GM19025 (cell line): ENCODE measurements around the gene SEMA7A.
"Not testable (repeated sequence)": the region's sequence is repeated elsewhere in the genome, so short reads cannot be mapped to it uniquely, and the experiment has no call there.

Experiments used
- ATAC-seq: cut with Tn5 transposase; IDR thresholded peaks from one replicate; pipeline ENCODE4 v1.9.1; 2021; ENCODE audit warnings: mild to moderate bottlenecking, low read depth, moderate library complexity; ENCODE audit not compliant: unreplicated experiment

The SEMA7A gene

DNA sequence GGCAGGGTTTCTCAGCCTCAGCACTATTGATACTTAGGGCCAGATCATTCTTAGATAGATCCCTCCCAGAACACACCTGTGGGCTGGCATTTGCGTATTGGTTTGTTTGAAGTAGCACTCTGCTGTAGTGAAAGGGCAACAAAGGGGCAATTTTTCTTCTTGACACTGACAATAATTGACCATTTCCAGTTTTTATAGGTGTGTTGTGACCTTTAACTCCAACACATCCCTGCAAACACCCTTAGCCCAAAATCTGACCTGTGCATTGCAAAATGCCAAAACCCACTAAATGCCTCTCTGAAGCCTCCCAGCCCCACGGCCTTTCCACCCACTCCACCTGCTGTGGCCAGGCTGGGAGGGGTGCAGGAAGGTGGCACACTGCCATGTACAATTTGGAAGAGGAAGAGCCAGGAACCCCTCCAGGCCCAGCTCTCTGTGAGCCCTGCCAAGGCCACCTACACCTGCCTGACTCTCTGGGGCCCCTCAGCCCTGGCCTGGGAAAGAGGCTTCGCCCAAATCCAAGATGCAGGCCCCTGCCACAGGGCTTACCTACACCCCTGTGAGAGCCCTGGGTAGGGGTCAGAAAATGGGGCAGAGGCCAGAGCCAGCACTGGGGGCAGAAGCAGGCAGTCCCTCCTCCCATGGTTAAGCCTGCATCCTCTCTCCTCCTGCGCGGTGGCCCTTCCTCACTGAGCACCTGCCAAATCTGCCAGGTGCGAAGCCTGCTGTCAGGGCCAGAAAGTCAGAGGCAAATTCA lies 56.8 kb downstream of the SEMA7A start:
- no peak for ATAC-seq

DNA sequence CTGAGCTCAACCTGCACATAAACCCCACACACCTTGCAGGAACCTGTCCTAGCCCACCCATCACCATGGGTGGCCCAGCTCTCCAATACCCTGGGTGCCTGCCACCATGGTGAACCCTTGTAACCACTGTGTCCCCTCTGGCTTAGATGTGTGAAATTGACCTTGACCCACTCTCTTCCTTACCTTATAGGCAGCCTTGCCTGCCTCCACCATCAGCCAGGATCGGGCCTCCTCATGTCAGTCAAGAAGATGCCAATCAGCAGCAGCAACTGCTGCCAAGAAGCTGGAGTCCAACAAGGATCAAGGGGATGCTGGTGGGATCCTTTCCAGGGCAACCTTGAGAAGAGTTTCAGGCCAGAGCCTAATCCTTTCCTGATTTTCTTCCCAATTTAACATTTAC lies 57.5 kb downstream of the SEMA7A start:
- no peak for ATAC-seq

DNA sequence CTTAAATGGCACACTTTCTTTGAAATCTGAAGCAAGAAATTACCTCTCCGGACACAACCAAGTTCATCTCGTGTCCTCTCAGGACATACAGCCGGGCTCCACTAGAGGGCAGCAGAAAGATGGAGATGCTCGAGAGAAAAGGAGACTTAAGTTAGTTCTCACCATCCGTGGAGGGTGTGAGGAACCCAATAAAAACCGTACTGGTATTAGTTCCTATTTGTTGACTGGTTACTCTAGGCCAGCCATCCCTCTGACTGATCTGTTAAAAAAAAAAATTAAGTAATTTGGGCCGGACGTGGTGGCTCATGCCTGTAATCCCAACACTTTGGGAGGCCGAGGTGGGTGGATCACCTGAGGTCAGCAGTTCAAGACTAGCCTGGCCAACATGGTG lies 58.5 kb downstream of the SEMA7A start:
- no peak for ATAC-seq

DNA sequence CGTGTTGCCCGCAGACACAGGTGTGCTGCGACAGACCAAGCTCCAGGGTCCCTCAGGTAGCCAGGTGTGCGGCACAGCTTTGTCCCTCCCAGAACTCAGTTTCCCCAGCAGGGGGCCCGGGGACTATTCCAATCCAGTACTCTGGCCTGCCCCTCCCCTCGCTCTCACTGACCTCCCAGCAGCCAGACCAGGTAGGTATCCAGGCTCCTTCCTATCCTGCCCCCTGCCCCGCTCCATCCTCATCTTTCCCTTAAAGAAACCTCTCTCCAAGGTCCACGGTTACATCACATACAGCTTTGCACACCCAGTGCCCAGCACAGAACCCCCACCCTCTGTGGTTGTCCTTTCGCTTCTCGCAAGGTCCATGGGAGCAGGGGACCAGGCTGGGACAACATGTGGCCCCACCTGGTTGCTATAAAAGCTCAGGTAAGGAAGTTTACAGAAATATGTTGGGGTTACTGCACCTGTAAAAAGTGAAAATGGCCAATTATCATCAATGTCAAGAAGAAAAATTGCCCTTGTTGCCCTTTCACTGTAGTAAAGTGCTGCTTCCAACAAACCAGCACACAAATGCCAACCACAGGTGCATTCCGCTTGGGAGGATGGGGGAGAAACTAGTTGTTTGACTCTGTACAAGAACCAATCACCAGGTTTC lies 59.0 kb downstream of the SEMA7A start:
- ATAC-seq: no peak

DNA sequence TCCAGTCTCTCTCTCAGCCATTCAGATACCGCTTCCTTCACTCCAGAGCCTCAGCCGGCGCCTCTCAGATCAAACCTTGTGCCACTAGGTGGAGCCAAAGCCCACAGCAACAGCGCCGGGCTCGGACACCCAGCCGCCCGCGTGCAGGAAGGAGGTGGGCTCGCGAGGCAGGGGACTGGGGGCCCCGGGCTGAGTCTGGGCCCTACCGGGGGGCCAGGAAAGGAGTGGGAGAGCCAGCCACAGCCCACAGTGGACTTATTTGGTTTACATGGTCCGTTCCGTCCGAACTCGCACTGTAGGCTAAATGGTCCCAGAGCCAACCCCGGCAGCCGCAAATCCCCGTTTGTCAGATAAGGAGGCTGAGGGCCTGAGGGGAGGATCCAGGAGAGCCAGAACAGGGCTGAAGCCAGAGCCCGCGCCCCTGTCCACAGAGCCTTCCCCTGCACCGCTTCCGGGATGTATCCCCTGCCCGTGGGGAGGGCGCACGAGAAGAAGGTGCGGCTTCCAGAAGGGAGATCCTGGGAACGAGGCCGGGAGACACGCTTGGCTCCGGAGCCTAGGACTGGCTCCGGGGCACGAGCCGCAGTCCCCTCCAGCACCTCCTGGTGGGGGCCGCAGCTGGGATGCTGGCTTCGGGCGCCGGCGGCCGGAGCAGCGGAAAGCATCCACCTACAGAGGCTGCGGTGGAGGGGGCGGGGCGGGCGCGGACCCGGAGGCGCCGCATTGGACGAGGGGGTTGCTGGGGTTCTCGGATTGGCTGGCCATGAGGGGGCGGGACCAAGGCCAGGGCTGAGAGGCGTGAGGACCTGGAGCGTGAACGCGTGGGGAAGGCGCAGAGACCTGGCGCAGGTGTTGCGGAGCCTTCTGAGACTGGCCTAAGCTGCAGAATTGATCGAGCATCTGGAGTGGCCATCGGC lies 59.8 kb downstream of the SEMA7A start:
- ATAC-seq: peak; percentile 66

DNA sequence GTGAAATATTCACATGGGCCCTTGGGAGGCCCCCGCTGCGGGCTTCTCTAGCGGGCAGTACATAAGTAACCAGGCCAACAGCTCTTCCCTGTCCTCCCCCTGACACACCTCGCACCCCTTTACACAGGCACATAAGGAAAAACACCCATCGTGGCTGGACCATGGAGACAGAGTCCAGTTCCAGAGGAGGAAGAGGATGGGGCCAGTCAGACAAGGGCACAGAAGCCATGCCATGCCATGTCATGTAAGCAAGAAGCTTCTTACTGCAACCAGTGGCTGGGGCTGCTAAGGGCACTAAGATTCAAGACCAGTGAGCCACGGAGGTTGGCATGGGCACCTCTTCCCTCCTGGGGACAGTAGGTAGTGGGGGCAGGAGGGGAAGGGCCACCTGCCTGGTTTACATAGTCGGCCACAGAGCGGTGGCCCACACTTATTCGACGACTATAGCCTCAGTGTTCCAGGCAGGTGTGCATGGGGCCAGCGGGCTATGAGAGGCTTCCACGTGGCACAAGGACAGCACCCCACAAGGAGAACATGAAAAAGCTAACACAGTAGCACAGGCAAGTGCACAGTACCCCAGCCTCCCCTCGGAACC lies 60.6 kb downstream of the SEMA7A start:
- ATAC-seq: no peak

DNA sequence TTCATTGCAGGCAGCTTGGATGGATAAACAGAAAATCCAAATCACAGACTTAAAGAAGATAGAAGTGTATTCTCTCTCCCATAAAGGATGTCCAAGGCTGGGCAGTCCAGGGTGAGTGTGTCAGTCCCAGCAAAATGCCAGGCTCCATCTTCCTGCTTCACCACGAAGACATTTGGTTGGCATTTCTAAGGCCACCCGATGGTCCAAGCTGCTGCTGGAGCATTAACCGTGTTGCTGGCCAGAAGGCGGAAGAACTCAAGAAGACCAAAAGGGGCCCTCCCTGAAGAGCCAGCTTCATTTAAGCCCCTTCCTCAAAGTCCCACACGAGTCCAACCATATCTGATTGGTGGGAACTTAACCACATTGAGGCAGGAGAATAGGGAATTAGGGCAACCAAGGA lies 63.3 kb downstream of the SEMA7A start:
- ATAC-seq: no peak

DNA sequence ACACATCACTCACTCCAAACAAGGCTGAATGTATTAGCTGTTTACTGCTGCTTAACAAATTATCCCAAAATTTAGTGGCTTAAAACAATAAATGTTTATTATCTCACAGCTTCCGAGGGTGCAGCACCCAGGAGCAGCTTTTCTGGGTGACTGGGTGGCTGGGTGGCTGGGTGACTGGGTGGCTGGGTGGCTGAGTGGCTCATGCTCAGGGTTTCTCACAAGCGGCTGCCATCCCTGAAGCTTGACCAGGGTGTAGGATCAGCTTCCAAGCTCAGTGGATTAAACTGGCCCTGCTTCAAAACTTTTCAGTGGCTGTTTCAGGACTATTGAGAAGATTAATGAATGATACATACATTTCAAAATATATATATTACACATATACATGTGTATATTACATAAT lies 64.0 kb downstream of the SEMA7A start:
- ATAC-seq: no peak

DNA sequence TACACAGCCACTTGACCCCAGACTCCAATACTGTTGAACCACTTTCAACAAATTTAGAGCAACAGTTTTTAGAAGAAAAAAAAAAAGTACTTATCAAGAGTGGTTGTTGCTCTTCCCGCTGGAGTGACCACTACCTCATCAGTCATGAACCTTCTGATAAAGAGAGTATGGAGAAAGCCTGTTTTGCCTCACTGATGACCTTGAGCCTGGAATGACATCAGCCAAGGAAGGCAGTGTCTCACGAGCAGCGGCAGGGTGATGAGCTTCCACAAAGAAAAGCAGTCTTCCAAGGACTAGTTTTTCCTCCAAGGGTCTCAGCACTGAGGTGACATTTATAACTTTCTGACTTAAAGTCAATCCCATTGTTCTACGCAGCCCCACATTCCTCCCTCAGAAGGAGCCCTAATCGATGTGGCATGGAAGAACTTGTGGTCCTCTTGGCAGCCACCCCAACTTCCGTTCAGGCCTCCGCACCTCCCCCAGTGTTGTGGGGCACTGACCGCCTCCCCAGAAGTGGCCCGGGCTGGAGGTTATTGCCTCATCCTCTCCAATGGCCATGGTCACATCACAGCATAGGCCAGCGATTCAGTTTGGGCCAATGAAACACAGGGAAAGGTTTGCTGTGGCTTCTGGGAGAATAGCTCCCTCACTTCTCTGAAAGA lies 64.5 kb downstream of the SEMA7A start:
- no peak for ATAC-seq

DNA sequence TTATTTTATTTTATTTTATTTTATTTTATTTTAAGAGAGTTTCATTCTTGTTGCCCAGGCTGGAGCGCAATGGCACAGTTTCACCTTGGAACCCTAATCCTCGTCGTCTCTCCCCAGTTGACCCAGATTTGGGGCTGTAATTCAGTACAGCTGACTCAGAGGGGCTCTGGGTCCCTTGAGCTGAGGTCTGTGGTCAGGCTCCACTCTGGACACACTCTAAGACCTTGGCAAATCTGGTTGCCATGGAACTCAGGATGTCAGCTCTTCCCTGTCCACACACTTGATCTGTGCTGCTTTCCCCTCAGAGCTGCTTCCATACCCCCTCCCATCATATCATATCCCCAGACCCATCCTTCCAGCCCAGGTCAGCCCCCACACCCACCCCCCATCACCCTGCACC lies 65.6 kb downstream of the SEMA7A start:
- ATAC-seq: no peak

DNA sequence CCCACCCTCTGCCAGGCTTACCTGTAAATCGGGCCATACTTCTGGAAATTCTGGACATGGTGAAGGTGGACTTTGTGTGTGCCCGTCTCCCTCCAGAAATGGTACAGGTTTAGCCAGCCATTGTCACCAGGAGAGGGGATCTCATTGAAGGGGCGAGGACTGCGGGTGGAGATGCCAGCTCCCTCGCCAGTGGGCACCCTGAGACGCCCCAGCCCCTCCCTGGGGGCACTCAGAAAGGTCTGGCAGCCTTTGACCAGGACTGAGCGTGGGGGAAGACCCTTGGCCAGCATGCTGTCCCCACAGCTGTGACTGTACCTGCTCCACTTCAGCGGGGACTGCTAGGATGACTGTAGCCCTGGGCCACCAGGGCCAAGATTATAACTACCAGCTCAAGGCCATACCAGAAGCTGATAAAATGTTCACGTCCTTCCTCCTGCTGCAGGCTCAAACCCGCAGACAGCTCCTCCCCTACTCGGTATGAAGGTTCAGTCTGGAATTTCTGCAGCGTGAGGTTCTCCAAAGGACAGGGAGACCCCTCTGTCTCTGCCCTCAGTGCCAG lies 66.4 kb downstream of the SEMA7A start, which contains the start of gene CYP11A1:
Gene CYP11A1, minus strand, starts transcription at position 351 of the 559 bp plus-strand sequence. Its CDS starts 61 bp downstream, at position 290.
- ATAC-seq: no peak

DNA sequence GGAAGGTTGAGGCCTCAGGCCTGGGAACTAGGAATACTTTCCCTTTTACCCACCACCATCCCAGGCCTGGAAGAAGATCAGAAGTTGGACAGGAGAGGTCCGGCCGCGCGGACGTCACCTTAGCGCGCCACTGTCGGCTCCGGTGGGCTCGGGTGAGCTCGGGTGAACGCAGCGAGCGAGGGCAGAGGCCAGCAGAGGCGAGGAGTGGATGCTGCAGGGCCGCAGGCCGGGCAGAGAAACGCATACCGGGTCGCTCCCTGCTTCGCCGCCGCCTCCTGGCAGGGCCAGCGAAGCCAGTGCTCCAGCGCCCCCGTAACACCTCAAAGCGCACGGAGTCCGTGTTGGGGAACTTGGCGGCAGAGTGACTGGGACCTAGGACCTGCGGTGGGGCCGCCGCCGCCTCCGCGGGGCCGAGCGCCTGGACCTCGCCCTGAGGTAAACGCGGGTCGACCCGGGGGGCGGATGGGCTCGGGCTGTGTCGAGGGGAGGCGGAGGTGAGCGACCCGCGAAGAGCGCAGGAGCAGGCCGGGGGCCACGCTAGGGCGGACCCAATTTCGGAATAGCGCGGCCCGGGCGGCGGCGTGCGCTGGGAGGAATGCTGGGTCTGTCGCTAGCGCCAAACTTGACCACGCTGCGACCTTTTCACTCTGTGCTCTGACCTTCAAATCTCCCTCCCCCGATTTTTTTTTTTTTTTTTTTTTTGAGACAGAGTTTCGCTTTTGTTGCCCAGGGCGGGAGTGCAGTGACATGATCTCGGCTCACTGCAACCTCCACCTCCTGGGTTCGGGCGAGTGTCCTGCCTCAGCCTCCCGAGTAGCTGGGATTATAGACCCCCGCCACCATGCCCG lies 67.9 kb downstream of the SEMA7A start:
- ATAC-seq: no peak

DNA sequence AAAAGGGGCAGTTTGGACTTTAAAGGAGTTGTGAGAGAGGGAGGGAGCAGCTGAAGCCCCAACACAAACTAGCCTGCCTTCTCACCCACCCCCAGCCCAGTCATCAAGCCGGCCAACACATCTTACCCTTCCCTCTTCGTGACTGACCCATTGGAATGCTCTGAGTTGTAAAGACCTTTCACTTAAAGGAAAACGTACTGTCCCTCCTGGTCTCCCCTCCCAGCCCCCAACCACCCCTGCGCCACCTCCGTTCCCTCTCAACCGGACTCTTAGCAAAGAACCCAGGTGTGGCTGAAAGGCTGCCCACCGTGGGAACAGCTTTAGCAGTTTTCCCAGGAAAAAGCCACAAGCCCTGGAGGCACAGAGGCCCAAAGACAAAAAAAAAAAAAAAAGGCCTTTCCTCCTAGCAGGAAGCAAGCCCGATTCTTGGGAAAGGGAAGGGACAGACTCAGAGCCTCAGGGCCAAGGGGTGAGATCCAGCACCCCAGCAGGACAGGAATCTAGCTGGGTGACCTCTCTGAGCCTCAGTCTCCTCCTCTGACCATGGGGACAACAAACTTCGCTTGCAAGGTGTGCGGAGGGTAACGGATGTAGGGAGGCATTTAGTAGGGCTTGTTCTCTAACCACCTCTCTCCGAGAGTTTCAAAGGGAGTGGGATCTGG lies 68.7 kb downstream of the SEMA7A start:
- no peak for ATAC-seq

DNA sequence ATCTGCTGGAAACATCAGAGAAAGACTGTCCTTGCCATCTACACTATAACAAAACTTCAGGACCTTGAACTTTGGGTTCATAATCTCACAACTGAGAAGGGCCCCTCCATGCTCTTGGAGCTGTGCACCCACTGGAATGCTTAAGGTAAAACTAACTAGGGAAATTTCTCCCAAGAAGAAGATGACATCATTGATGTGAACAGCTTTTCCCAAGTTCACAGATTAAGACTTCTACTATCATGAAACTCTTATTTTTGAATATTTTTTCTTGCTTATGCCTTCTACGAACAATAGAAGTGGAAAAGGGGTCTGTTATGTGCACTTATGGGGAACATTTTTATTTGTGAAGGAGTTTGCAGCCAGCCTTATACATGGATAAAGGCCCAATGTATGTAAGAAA lies 71.3 kb downstream of the SEMA7A start:
- no peak for ATAC-seq

DNA sequence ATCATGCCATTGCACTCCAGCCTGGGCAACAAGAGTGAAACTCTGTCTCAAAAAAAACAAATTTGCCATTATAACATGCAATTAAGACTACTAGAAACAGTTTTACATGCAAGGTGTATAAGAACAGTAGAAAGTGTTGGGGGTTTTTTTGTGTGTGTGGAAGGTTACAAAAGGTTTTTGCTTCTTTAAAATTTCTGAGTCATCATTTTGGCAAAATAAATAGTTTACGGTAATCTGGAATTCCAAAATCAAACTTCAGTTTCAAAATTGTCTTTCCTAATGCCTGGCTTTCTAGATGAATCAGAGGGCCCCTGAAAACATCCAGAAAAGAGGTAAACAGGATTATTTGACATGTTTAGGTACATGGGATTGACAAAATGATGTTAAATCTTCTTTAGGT lies 72.9 kb downstream of the SEMA7A start:
- not testable (repeated sequence) for ATAC-seq

DNA sequence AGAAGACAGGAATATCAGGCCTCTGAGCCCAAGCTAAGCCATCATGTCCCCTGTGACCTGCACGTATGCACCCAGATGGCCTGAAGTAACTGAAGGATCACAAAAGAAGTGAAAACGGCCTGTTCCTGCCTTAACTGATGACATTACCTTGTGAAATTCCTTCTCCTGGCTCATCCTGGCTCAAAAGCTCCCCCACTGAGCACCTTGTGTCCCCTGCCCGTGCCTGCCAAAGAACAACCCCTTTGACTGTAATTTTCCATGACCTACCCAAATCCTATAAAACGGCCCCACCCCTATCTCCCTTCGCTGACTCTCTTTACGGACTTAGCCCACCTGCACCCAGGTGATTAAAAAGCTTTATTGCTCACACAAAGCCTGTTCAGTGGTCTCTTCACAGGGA lies 74.4 kb downstream of the SEMA7A start:
- not testable (repeated sequence) for ATAC-seq
